Measurements from ENCODE around the gene TOE1.

The TOE1 gene

GRCh38 chr1:45340816-45341466 lies 971 bp downstream of the TOE1 start:
- DNase-seq (ENCODE audit: low spot score), result no peak
- in situ Hi-C loops (cut with MboI; ENCODE audit: low sequenced_read_pairs, unreplicated experiment), result no loop called here

DNA sequence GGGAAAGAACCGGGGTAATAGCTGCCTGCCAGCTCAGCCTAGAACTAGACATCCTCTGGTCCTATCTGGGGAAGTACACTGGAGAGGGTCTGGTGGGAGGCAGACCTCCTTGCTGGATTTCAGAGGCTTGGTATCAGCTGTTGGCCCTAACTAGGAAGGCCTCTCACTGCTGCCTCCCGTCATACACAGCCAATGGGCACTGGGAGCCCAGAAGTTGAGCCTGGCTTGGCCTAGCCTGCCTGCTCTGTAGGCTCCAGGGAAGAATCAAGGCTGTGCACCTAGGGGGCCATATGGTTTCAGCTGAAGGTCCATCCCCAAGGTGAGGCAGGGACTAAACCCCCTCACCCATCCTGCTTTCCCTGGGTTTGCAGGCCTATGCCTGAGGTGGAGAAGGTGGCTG lies 4.5 kb downstream of the TOE1 start:
- DNase-seq (ENCODE audit: low spot score), result no peak
- in situ Hi-C loops (cut with MboI; ENCODE audit: low sequenced_read_pairs, unreplicated experiment), result no loop called here
- TF ChIP-seq CTCF (IDR thresholded peaks at IDR 0.05; ENCODE audit: borderline replicate concordance, control extremely low read depth, extremely low read depth, insufficient read depth, missing control alignments), result no peak

More at GRCh38 chr1:45340816-45341466, 971 bp downstream of the TOE1 start:
- no peak for TF ChIP-seq CTCF (IDR thresholded peaks at IDR 0.05; ENCODE audit: borderline replicate concordance, control extremely low read depth, extremely low read depth, insufficient read depth, missing control alignments)

DNA sequence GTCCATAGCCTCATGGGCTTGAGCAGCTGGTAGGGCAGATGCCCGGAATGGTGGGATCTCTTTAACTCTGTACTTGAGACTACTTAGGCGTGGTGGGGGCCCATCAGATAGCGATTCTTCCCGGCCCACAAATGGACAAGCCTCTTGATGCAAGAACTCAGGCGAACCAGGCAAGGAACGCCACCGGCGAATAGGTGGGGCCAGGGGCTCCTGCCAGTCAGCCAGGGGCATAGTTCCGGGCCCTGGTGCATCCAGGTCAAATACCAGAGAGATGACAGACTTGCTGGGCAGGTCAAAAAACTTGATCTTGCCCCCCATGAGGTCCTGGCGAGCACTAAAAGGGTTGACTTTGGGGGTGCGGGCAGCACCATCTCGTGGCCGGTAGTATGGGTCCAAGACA lies 5.0 kb downstream of the TOE1 start:
- no peak for TF ChIP-seq CTCF (IDR thresholded peaks at IDR 0.05; ENCODE audit: borderline replicate concordance, control extremely low read depth, extremely low read depth, insufficient read depth, missing control alignments)
- DNase-seq (ENCODE audit: low spot score), result no peak
- in situ Hi-C loops (cut with MboI; ENCODE audit: low sequenced_read_pairs, unreplicated experiment), result no loop called here

DNA sequence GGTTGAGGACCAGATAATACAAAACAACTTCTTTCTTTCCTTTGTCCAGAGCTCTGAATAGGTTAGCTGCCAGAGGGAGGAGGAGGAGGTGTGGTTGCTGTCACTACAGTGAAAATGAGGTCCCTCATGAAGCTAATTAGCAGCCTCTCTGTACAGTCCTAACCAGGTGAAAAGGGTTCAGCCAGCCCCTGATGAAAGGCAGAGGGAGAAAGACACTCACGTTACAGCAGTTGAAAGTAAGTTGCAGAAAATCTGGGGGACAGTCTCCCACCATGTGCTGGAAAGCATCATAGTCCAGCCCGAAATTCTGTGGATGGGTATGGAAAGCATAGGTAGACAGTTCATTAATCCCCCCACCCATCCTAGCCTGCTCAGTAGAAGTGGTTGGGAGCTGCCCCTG lies 6.5 kb downstream of the TOE1 start:
- no peak for TF ChIP-seq CTCF (IDR thresholded peaks at IDR 0.05; ENCODE audit: borderline replicate concordance, control extremely low read depth, extremely low read depth, insufficient read depth, missing control alignments)
- in situ Hi-C loops (cut with MboI; ENCODE audit: low sequenced_read_pairs, unreplicated experiment), result no loop called here
- no peak for DNase-seq (ENCODE audit: low spot score)

DNA sequence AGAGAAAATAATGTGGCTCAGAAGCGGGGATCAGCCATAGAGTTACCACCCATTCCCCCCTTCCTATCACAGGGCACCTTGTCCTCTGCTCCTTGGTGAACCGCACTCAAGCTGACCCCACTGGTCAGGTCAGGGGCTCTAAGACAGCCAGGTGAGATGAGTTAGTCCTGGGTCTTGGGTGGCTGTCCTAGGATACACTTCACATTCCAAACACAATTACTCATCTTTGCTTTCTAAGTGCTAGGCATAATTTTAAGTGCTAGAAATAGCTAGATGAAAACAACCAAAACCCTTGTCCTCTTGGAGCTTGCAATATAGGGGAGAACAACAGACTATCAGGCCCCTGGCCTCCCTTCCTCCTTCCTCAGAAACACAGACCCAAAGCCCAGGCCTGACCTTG lies 8.1 kb downstream of the TOE1 start:
- TF ChIP-seq CTCF (IDR thresholded peaks at IDR 0.05; ENCODE audit: borderline replicate concordance, control extremely low read depth, extremely low read depth, insufficient read depth, missing control alignments), result no peak
- no peak for DNase-seq (ENCODE audit: low spot score)
- in situ Hi-C loops (cut with MboI; ENCODE audit: low sequenced_read_pairs, unreplicated experiment), result no loop called here

DNA sequence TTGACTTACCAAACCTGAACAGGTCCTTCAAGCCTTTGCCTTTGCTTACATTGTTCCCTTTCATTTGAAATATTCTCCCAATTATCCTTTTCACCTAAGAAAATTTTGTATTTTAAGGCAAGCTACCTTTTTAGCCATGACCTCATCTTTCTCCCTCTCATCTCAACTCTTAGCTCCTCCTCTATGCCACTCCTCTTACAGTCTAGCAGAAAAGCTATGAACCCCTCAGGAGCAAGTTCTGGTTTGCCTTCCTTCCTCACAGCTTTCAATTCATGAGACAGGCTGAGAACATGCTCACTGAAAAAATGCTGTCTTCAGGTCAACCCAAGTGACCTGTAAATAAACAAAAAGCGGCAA lies 8.6 kb downstream of the TOE1 start:
- no peak for TF ChIP-seq CTCF (IDR thresholded peaks at IDR 0.05; ENCODE audit: borderline replicate concordance, control extremely low read depth, extremely low read depth, insufficient read depth, missing control alignments)
- no peak for DNase-seq (ENCODE audit: low spot score)
- in situ Hi-C loops (cut with MboI; ENCODE audit: low sequenced_read_pairs, unreplicated experiment), result no loop called here
